Measurements from ENCODE around the gene SCIMP.
"Not testable (repeated sequence)": the region's sequence is repeated elsewhere in the genome, so short reads cannot be mapped to it uniquely, and the experiment has no call there.

SCIMP gene

GRCh38 chr17:5234645-5235576, at the start of gene SCIMP:
SCIMP (minus strand) TSS chr17:5234860; CDS start chr17:5234755, 105 bp downstream.
- DNase-seq: no peak

- no peak for DNase-seq
Observed at GRCh38 chr17:5283571-5284315, 49.1 kb upstream of the SCIMP start.

DNA sequence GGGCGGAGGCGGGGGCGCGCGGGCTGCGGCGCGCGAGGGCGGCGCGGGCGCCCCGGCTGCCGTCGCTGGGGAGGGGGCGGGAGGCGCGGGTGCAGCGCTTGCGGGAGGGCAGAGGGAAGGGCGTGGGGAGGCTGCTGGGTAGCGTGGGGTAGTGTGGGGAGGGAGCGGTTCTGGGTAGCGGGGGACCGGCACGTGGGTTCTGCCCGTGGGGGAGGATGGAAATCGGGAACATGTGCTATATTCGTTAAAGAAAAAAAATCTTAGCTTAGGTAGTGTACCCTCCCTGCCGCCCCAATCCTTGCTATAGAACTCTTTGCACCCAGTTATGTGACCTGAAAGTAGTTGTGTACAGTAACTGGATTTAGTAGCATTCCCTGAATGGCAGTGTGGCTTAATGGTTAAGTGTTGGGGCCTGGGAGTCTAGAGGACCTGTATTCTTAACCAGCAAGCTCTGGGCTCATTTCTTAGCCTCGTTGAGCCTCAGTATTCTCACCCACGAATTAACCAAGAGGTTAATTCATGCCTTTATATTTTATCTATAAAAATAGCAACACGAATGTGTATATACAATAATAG, 48.1 kb upstream of the SCIMP start:
- DNase-seq: peak; percentile 7

GRCh38 chr17:5281814-5282641, 47.4 kb upstream of the SCIMP start, which contains the start of gene RABEP1:
RABEP1 (plus strand) TSS chr17:5282284; CDS start chr17:5282487, 203 bp downstream.
- peak; percentile 75 for DNase-seq

- no peak for DNase-seq
Observed at GRCh38 chr17:5272322-5272721, 37.7 kb upstream of the SCIMP start.

GRCh38 chr17:5269241-5269960, 34.7 kb upstream of the SCIMP start:
- no peak for DNase-seq

- DNase-seq: no peak
Observed at GRCh38 chr17:5264893-5265292, 30.2 kb upstream of the SCIMP start.

GRCh38 chr17:5263441-5263840, 28.8 kb upstream of the SCIMP start:
- DNase-seq: no peak

DNA sequence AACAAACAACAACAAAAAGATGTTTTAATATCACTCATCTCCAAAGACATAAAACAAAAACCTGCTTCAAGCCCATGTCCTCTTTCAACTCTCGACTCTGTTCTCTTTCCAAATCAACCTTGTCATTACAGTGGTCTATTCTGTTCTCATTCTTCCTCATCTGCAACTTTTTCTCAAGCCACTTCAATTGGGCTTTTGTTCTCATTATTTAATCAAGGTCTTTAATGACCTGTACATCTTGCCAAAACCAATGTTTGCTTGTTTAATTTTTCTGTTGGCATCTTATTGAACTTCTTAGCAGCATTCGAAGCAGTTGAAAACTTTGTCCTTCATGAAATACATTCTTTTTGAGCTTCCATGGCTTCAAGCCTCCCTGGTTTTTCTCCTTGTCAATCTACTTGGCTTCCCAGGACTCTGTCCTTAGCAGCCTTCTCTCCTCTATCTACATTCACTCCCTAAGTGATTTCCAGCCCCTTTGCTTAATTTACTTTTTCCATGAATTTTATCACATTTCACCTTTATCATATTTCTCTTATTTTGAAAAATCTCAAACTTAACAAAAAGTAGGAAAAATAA, 27.8 kb upstream of the SCIMP start:
- DNase-seq: no peak

DNA sequence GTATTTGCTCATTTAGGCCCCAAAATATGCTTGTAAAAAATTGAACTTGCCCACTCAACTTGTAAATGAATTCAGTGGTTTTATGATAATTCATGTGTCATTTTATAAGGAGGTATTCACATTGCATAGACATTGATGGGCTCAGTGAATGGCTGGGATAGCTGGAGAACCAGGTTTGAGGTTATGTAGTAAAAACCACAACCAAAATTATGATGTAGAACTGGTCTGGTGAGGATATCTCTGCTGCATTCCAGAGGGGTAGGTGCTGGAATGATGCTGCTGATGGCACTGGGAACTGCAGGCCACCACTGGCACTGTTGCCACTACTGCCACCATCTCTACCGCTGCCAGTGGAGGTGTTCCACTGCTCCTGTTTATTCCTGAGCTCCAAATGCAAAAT, 25.9 kb upstream of the SCIMP start:
- no peak for DNase-seq

- no peak for DNase-seq
Observed at GRCh38 chr17:5257124-5257523, 22.5 kb upstream of the SCIMP start.

DNA sequence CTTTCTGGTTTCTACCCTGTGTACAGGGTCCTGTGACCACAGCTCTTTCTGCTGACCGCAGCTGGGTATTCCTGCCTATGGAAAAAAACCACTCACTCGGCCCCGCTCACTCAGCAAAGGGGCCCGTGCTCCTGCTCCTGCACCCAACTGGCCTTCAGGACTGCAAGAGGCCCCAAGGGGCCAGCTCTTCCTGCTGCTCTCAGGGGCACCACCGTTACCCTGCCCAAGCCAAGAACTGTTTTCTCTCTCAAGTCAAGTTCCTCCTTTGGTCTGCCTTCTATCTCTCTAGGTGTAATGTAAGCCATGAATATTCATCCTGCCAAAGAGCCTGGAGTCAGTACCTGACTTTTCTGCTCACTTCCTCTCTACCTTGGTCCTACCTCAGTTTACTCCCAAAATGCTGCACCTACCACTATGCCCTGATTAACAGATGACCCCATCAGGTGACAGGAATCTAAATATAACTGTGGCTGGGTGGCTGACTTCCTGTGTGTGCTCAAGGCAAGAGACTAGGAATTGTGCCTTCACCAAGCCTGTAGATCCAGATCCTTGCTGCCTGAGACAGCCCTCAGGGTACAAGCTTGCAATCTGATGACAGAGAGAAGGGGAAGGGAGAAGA, 20.4 kb upstream of the SCIMP start:
- no peak for DNase-seq

DNA sequence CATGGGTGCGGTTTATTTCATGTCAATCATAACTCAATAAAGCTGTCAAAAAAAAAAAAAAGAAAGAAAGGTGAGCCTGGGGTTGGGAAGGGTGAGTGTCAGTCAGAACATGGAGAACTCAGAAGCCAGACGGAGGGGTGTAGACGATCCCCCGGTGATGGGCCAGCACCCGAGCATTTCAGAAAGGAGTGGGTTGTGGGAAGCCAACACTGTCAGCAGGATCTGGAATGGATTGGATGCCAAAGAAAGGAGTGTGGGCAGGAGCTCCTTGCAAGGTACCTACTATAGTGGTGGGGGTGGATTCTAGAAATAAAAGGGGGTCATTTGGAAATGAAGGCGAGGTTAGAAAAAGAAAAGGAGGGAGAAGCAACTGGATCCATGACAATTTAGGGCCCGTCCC, 19.8 kb upstream of the SCIMP start:
- DNase-seq: no peak

GRCh38 chr17:5249615-5250014, 15.0 kb upstream of the SCIMP start:
- peak; percentile 7 for DNase-seq

GRCh38 chr17:5248821-5249479, 14.3 kb upstream of the SCIMP start:
- DNase-seq: no peak

GRCh38 chr17:5247621-5248020, 13.0 kb upstream of the SCIMP start:
- DNase-seq: no peak

DNA sequence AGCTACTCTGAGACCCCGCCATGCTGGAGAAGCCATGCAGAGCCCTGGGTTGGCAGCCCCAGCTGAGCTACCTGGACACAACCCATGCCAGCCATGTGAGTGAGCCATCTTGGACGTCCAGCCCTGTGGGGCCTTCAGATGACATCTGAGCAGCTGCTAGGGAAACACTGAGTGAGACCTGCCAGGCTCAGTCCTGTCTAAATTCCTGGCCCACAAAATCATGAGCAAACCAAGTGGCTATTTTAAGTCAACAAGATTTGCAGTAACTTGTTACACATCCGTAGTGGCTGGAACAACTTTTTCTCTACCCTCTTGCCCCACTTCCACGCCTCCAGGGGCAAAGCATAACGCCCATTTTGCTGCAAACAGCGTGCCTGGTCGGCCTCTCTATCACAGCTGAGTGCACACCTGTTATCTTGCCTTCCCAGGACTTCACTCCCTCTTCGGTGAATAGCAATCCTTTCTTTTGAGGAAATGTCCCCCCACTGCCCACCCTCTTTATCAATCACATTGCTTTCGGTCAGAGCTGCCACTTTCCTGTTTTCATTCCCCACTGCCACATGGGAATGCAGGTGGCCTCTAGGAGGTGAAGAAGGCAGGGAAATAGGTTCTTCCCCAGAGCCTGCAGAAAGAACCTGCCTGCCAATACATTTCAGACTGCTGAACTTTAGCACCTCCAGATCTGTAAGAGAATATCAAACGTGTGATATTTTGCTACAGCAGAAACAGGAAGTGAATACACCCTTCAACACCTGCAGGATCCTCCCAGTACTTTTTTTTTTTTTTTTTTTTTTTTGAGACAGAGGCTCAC, 7.4 kb upstream of the SCIMP start:
- DNase-seq: no peak

GRCh38 chr17:5239769-5240168, 5.1 kb upstream of the SCIMP start:
- not testable (repeated sequence) for DNase-seq

DNA sequence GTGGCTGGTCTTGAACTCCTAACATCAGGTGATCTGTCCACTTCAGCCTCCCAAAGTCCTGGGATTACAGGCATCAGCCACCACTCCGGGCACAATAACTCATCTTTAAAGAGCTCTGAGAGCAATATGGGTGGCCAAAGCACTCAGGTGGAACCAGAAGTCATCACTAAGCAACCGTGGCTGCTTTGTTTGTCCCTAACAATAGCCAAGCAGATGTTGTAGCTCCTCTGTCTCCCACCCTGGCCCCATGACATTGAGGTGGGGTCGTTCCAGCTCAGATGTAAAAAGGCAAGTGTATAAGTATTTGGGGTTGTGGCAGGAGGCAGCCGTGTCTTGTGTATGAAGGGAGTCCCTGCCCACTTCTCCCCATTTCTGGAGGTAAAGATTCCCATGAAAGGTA, 3.7 kb upstream of the SCIMP start:
- DNase-seq: no peak
